ENCODE data around the gene UBE2E2.

Gene UBE2E2

DNA sequence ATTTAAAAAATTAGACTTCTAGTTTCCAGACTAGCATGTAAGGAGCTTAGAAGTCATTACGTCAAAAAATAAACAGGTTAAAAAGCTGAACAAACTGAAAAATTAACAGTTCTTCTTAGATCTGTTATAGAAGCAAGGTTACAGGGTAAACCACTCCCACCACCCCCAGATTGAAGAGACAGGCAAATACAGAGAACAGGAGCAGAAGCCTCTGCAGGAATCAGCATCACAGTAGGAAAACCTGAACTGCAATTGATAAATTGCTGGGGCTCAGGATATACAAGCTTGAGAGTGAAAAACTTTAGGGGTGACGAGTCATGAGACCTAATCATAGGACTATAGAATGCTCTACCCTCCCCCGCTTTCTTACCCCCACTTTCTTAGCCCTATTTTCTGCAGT is 222.3 kb downstream of the UBE2E2 start:
- DNase-seq: no peak
- intact Hi-C loops (cut with DNase I): no loop called here

DNA sequence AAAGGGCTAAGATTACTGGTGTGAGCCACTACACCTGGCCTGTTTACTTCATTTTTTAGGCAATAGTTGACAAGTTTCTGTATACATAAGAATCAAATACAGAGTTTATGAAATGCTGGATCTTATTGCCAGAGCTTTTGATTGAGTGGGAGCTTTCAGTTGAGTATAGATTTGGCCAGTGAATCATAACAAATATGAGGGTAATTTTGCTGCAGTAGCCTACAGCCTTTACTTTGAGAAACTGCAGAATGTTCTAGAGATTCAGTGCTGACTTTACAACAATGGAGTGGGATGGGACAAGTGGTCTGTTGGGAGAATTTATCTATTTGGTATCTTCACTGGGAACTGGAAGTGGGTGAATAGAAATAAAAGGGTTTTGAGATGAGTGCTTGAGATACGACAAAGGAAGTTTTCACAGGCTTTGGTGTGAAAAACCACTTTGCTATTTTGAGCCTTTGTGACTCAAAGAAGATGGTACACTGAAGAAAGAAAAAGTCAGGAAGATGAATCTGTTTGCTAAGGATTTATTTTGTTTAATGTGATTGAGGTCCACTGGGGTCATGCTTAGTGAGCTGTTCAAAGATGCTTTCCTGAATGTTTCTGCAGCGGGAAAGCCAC is 227.8 kb downstream of the UBE2E2 start:
- DNase-seq: no peak
- intact Hi-C loops (cut with DNase I): no loop called here

GRCh38 chr3:23431764-23432163 is 228.6 kb downstream of the UBE2E2 start:
- no peak for DNase-seq

GRCh38 chr3:23435318-23435717 is 232.2 kb downstream of the UBE2E2 start:
- no peak for DNase-seq
- intact Hi-C loops (cut with DNase I): no loop called here

More at GRCh38 chr3:23431764-23432163, 228.6 kb downstream of the UBE2E2 start:
- intact Hi-C loops (cut with DNase I): no loop called here

- intact Hi-C loops (cut with DNase I): no loop called here
- no peak for DNase-seq
Measured at GRCh38 chr3:23435904-23436303, 232.8 kb downstream of the UBE2E2 start.

- DNase-seq: no peak
- intact Hi-C loops (cut with DNase I): no loop called here
Measured at GRCh38 chr3:23437484-23438145, 234.5 kb downstream of the UBE2E2 start.

DNA sequence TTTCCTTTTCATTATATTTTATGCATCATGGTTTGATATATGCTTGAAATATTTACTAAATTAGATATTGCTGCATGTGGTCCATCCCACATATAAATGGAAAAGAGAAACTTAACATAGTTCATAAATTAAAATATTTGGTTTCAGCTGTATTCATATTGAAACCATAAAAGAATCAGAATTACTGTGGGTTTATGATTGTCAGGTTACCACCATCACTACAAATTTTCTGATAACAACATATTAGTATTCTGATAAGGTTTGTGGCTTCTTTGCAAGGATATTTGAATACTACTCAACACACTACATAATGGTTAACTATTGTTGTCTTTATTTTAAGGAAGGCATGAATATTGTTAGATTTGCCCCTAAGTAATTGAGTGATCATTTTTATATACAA is 235.5 kb downstream of the UBE2E2 start:
- intact Hi-C loops (cut with DNase I): no loop called here
- no peak for DNase-seq

DNA sequence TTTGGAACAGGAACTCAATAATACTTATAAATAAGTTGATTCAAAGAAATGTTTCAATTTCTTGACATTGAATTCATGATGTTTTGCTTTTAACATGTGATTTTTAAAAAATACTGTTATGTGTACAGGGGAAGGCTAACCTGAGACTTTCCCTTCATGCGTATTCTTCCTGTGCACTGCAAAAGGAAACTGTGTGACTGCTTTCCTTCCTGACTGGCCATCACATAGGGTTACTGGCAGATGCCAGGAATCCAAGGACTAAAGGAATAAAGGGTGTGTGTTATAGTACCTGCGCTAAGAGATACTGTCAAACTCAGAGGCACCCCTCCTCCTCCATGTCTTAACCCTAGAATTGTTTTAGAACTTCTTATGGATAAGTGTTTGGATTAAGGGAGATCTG is 236.0 kb downstream of the UBE2E2 start:
- DNase-seq: no peak
- intact Hi-C loops (cut with DNase I): no loop called here

GRCh38 chr3:23440416-23441294 is 237.5 kb downstream of the UBE2E2 start:
- intact Hi-C loops (cut with DNase I): no loop called here
- DNase-seq: no peak

DNA sequence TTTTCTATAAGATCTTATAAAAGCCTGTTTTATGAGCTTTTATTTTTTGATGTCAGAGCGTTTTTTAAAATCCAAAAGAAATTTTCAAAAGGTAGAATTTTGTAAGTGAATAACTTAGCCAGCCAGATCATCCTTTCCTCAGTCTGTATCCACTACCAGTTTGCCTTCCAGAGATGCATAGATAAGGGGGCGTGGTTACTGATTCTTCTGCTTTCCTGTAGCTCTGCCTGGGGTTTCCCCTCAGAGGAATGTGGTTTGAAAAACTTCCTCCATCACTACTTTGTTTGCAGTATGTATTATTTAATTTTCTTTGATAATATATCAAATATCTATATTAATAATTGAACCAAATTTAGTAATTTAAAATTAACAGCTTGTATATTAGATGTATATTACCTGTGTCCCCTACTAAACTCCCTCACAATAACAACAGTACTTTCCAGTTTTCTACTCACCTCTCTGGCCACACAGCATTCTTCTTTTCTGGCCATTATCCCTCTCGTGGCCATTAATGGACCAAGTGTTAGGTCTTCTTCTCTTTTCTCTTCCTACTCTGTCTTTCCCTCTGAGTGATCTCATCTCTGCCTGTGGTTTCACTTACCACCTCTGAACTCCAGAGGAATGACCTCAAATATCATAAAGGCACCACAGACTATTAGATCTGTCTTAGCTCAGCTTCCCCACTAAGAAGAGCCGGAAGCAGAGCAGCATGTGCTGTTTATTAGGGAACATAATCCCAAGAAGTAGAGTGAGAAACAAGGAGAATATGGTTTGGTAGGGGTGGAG is 239.7 kb downstream of the UBE2E2 start:
- no peak for DNase-seq
- intact Hi-C loops (cut with DNase I): no loop called here

- intact Hi-C loops (cut with DNase I): no loop called here
Measured at GRCh38 chr3:23444386-23444785, 241.3 kb downstream of the UBE2E2 start.

GRCh38 chr3:23446301-23446700 is 243.2 kb downstream of the UBE2E2 start:
- DNase-seq: no peak
- intact Hi-C loops (cut with DNase I): no loop called here

More at GRCh38 chr3:23444386-23444785, 241.3 kb downstream of the UBE2E2 start:
- DNase-seq: no peak

- DNase-seq: no peak
- intact Hi-C loops (cut with DNase I): no loop called here
Measured at GRCh38 chr3:23448998-23449537, 245.9 kb downstream of the UBE2E2 start.

DNA sequence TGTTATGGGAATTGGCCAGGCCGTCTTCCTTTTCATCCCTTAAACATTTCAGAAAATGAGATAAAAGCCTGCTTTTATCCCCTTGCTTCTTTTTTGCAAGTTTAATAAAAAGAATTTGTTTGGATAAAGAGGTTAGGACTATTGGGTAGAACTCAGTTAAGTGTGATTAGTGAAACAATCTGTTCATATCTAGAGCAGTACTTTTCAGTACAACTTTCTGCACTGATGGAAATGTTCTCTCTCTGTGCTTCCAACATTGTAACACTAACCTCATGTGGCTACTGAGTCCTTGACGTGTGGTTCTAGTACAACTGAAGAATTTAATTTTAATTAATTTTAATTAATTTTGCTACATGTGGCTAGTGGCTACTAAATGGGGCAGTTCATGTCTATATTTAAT is 246.9 kb downstream of the UBE2E2 start:
- DNase-seq: no peak
- intact Hi-C loops (cut with DNase I): no loop called here

GRCh38 chr3:23450806-23451205 is 247.7 kb downstream of the UBE2E2 start:
- no peak for DNase-seq
- intact Hi-C loops (cut with DNase I): no loop called here

DNA sequence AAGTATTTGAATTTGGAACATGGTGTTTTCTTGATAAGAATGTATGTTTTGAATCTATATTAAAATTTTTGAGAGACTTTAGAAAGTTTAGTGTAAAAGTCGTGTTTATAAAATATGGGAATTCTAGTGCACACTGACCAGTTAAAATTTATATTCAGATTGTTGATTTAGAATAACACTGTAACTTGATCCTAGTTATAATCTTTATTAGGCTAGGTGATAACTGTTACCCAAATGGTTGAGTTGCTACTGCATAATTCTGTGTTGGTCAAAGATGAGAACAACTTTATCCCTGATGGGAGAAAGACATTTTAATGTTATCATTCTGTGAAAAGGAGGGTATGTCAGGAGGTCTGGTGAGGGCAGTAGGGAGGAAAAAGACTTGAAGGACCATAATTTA is 249.3 kb downstream of the UBE2E2 start:
- intact Hi-C loops (cut with DNase I): no loop called here
- DNase-seq: no peak

DNA sequence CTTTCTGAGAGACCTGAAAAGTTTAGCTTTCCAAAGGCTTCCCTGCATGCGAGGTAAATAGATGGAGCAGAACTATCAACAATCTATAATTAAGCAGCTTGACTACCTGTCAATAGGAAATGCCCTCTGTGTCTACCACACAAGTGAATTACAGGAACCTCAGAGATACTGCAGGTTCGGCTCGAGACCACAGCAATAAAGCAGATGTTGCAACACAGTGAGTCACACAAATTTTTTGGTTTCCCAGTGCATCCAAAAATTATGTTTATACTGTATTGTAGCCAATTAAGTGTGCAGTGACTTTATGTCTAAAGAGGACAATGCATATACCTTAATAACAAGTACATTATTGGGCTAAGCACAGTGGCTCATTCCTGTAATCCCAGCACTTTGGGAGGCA is 252.0 kb downstream of the UBE2E2 start:
- DNase-seq: no peak
- intact Hi-C loops (cut with DNase I): no loop called here

DNA sequence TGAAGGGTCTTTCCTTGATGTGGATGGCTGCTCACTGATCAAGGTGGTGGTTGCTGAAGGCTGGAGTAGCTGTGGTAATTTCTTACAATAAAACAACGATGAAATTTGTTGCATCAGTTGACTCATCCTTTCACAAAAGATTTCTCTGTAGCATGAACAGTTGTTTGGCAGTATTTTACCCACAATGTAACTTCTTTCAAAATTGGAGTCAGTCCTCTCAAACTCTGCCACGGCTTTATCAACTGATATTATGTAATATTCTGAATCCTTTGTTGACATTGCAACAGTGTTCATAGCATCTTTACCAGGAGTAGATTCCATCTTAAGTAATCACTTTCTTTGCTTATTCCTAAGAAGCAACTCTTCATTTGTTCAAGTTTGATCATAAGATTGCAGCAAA is 252.6 kb downstream of the UBE2E2 start:
- no peak for DNase-seq
- intact Hi-C loops (cut with DNase I): no loop called here

- intact Hi-C loops (cut with DNase I): no loop called here
- DNase-seq: no peak
Measured at GRCh38 chr3:23457697-23458096, 254.6 kb downstream of the UBE2E2 start.

DNA sequence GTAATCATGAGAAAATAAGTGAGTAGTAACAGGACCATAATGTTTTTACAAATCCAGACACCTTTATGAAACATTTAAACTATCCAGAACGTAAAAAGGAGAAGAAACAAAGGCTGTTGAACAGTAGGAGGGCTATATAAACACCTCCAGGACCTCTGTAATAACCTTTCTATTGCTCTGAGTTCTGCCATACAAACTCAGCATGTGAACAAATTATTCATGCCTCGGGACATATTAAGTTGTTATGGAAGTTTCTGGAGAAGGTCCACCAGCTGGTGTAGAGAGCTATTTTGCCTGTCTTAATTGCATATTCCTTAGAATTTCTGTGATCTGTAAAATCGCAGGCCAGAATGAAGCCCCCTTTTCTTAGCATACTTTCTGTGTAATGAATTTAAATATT is 256.3 kb downstream of the UBE2E2 start:
- intact Hi-C loops (cut with DNase I): no loop called here
- DNase-seq: no peak

All from posterior cingulate gyrus (tissue), 11 donors.